Natural killer cell (primary cell): ENCODE data around the gene SETDB1. TPM values are rescaled to one million over a fixed set of nuclear protein-coding genes. Genes with fewer than 3 reads are reported as not detected.

Experiments
- ATAC-seq, 3 donors: fragments of 150-1000 bp in 2 of 3; fragments of 200-7000 bp in 1 of 3; cut with Tn5 transposase; 1 replicate in 1 of 3; 2 replicates in 2 of 3; pipeline ENCODE4 v1.10.0; 2021; ENCODE audit warnings: mild to moderate bottlenecking in 2 of 3, moderate library complexity in 2 of 3
- DNase-seq, 2 donors: peaks; one replicate each; pipeline versions ENCODE4 v3.0.0 to v3.0.0-alpha.2; 2013 to 2021; ENCODE audit warnings: mixed read lengths in 1 of 2
- H3K27ac ChIP-seq: one replicate; pipeline ENCODE4 v1.5.1; 2013; ENCODE audit warnings: mild to moderate bottlenecking, low read length
- H3K27me3 ChIP-seq: one replicate; pipeline ENCODE4 v1.6.1; 2013; ENCODE audit warnings: low read length; ENCODE audit not compliant: control insufficient read depth, insufficient read depth
- H3K36me3 ChIP-seq: one replicate; pipeline ENCODE4 v1.6.1; 2013; ENCODE audit warnings: low read length; ENCODE audit not compliant: control insufficient read depth, insufficient read depth
- H3K4me1 ChIP-seq: one replicate; pipeline ENCODE4 v1.6.1; 2013; ENCODE audit warnings: low read length; ENCODE audit not compliant: control insufficient read depth, insufficient read depth
- H3K4me3 ChIP-seq: one replicate; pipeline ENCODE4 v1.5.1; 2013; ENCODE audit warnings: low read length
- H3K9me3 ChIP-seq: one replicate; pipeline ENCODE4 v1.6.1; 2013; ENCODE audit warnings: low read length; ENCODE audit not compliant: control insufficient read depth, insufficient read depth
- H3K27ac Mint-ChIP-seq, 2 donors: one replicate each; pipeline ENCODE4 v1.8.0; 2022; ENCODE audit warnings: mild to moderate bottlenecking in 2 of 2, mixed read lengths in 2 of 2, moderate library complexity in 1 of 2
- H3K27me3 Mint-ChIP-seq, 2 donors: one replicate each; pipeline ENCODE4 v1.8.0; 2022; ENCODE audit warnings: low read depth in 2 of 2, mixed read lengths in 2 of 2
- H3K36me3 Mint-ChIP-seq: one replicate; pipeline ENCODE4 v1.8.0; 2022; ENCODE audit warnings: mixed read lengths
- H3K4me1 Mint-ChIP-seq, 2 donors: one replicate each; pipeline ENCODE4 v1.8.0; 2022; ENCODE audit warnings: mixed read lengths in 2 of 2
- H3K4me3 Mint-ChIP-seq: one replicate; pipeline ENCODE4 v1.8.0; 2022; ENCODE audit warnings: mild to moderate bottlenecking, moderate library complexity, mixed read lengths
- H3K9me3 Mint-ChIP-seq, 2 donors: one replicate each; pipeline ENCODE4 v1.8.0; 2022; ENCODE audit warnings: mixed read lengths in 2 of 2
- CTCF ChIP-seq: fragments of 200-600 bp; IDR thresholded peaks from one replicate; pipeline ENCODE4 v1.8.0; 2022; ENCODE audit warnings: antibody characterized with exemption
- WGBS: methylation state at CpG from one replicate; pipeline ENCODE4 v1.1.7; 2013; ENCODE audit warnings: missing lambda C conversion rate; ENCODE audit not compliant: insufficient coverage; 5-methylcytosine and 5-hydroxymethylcytosine counted together
- intact Hi-C: fragments of 100-400 bp; cut with micrococcal nuclease; formaldehyde crosslinking; loops from one replicate; pipeline ENCODE4 v1.14.2; 2022
- total RNA-seq, 4 donors: library from RNA; stranded (reverse); fragments of 120-200 nt in 1 of 4; gene quantifications; one replicate each; pipeline versions ENCODE4 v1.2.3 to v1.2.4, GENCODE V29; 2013 to 2022

Gene SETDB1
- total RNA-seq, 3 donors from 2014 or later (not counting 1 experiment from before 2014, with no cell fraction given), result 64.6 to 74.3 (median 70.5) TPM

- WGBS, result 90% methylated on average over 6 of the region's 6 CpGs
- Histone ChIP-seq H3K27me3 (no peaks in the 10 kb centered on the region), H3K36me3 (no peaks in the 10 kb centered on the region), H3K4me1 (no peaks in the 10 kb centered on the region), H3K27ac (no peak overlapping the region), H3K9me3 (no peaks in the 10 kb centered on the region), H3K4me3 (no peak overlapping the region)
- no peaks in the 10 kb centered on the region for H3K4me1 Mint-ChIP-seq
- H3K27ac Mint-ChIP-seq, result no peak overlapping the region
- ATAC-seq (no peak), DNase-seq (no peak)
- H3K9me3 Mint-ChIP-seq, result no peaks in the 10 kb centered on the region
- no peak for TF ChIP-seq CTCF
- intact Hi-C loops, result no loop called here
- no peaks in the 10 kb centered on the region for H3K27me3 Mint-ChIP-seq
- H3K4me3 Mint-ChIP-seq, result no peak overlapping the region
- H3K36me3 Mint-ChIP-seq, result no peaks in the 10 kb centered on the region
Observed at GRCh38 chr1:150905301-150905700, 20.9 kb upstream of the SETDB1 start.

DNA sequence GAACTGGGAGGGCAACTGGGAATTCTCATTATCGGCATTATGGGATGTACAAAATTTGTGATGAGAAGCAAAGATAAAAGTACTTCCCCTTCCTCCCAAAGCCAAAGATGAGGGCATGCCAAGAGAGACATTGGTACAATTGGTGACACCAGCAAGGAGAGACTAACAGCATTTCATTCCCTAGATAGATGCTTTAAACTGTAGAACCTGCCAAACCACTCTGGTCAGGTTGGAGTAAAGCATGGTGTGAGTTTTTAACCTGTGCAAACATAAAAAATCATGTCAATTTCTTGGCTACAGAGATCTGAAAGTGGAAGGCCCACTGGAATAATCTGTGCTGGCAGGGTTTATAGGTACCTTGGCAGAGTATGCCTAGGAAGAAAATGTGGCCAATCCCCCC lies 19.8 kb upstream of the SETDB1 start:
- Histone ChIP-seq H3K27me3 (no peaks in the 10 kb centered on the region), H3K36me3 (no peaks in the 10 kb centered on the region), H3K27ac (no peak overlapping the region), H3K4me3 (no peak overlapping the region), H3K9me3 (no peaks in the 10 kb centered on the region), H3K4me1 (no peaks in the 10 kb centered on the region)
- Mint-ChIP-seq H3K36me3 (no peaks in the 10 kb centered on the region), H3K4me3 (no peak overlapping the region), H3K27ac (no peak overlapping the region), H3K27me3 (no peaks in the 10 kb centered on the region), H3K9me3 (no peaks in the 10 kb centered on the region), H3K4me1 (no peaks in the 10 kb centered on the region)
- no peak for TF ChIP-seq CTCF
- intact Hi-C loops, result no loop called here
- no CpG with 5 or more reads among the region's 1 CpG for WGBS
- ATAC-seq (no peak), DNase-seq (no peak)

GRCh38 chr1:150906813-150907212 lies 19.4 kb upstream of the SETDB1 start:
- Histone ChIP-seq H3K9me3 (no peaks in the 10 kb centered on the region), H3K27ac (no peak overlapping the region), H3K27me3 (no peaks in the 10 kb centered on the region), H3K36me3 (no peaks in the 10 kb centered on the region), H3K4me1 (no peaks in the 10 kb centered on the region), H3K4me3 (no peak overlapping the region)
- TF ChIP-seq CTCF, result no peak
- H3K9me3 Mint-ChIP-seq, result no peaks in the 10 kb centered on the region
- H3K27me3 Mint-ChIP-seq, result no peaks in the 10 kb centered on the region
- H3K36me3 Mint-ChIP-seq, result no peaks in the 10 kb centered on the region
- H3K27ac Mint-ChIP-seq, result no peak overlapping the region
- no peaks in the 10 kb centered on the region for H3K4me1 Mint-ChIP-seq
- 100% methylated on average over 2 of the region's 2 CpGs for WGBS
- no peak for DNase-seq
- ATAC-seq, result no peak
- H3K4me3 Mint-ChIP-seq, result no peak overlapping the region
- intact Hi-C loops, result no loop called here

GRCh38 chr1:150909585-150910180 lies 16.5 kb upstream of the SETDB1 start:
- Mint-ChIP-seq H3K4me3 (no peak overlapping the region), H3K27me3 (no peaks in the 10 kb centered on the region), H3K4me1 (no peaks in the 10 kb centered on the region), H3K27ac (no peak overlapping the region), H3K36me3 (no peaks in the 10 kb centered on the region), H3K9me3 (no peaks in the 10 kb centered on the region)
- Histone ChIP-seq H3K9me3 (no peaks in the 10 kb centered on the region), H3K27me3 (no peaks in the 10 kb centered on the region), H3K36me3 (no peaks in the 10 kb centered on the region), H3K4me3 (no peak overlapping the region), H3K27ac (no peak overlapping the region), H3K4me1 (no peaks in the 10 kb centered on the region)
- intact Hi-C loops, result no loop called here
- ATAC-seq, result no peak
- WGBS, result 93% methylated on average over 2 of the region's 4 CpGs
- no peak for DNase-seq
- no peak for TF ChIP-seq CTCF
